OCI-LY3 (cell line): Measurements from ENCODE around the gene FADS3.

Experiments used
- CTCF ChIP-seq: fragments of 200-600, 300-600 bp; sonication (generic); IDR thresholded peaks from 2 replicates; pipeline ENCODE4 v1.5.1; 2014; ENCODE audit warnings: antibody characterized with exemption, low read length, low read depth
- EZH2phosphoT487 ChIP-seq: fragments of 200-600 bp; shearing (Covaris generic); IDR thresholded peaks from 2 replicates; pipeline ENCODE4 v1.6.1; 2018; ENCODE audit warnings: antibody characterized with exemption, mixed run types, low read depth

DNA sequence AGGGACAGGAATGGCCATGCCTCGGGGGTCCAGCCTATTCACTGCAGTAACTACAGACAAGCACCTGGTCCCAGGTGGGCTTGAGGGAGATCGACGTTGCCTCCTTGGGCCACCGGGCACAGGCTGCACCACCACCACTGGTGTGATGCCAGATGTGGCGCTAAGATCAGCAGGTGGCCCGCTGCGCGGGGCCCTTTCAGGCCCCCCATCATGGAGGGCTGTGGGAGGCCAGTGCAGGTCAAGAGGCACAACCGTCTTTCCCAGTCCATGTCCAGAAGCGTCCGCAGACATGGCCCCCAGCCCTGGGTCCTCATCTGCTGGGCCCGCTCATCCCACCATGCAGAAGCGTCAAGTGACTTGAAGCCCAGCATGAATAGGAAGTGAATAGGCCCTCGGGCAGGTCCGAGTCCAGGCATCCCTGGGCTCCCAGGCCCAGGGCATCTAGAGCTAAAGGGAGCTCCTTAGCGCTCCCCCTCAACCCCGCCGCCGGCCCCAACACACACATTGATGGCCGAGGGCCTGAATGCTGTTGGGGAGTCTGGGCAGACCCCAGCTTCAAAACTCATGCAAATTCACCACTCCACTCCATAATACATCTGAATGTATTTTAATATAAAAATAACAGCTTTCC lies 18.3 kb downstream of the FADS3 start:
- no peak for TF ChIP-seq CTCF
- TF ChIP-seq EZH2phosphoT487 = no peak
